GM19043 (cell line): ENCODE results near the gene FOXN4.

Source experiments
- ATAC-seq: cut with Tn5 transposase; IDR thresholded peaks from one replicate; pipeline ENCODE4 v1.9.1; 2021; ENCODE audit warnings: low read depth; ENCODE audit not compliant: unreplicated experiment

Gene FOXN4

GRCh38 chr12:109286252-109286651, 22.8 kb downstream of the FOXN4 start:
- ATAC-seq: no peak

GRCh38 chr12:109284392-109284791, 24.7 kb downstream of the FOXN4 start:
- ATAC-seq: no peak

GRCh38 chr12:109281452-109281851, 27.6 kb downstream of the FOXN4 start:
- no peak for ATAC-seq

- no peak for ATAC-seq
These were observed 29.6 kb downstream of the FOXN4 start for GRCh38 chr12:109279525-109279924.

- no peak for ATAC-seq
These were observed 30.2 kb downstream of the FOXN4 start for GRCh38 chr12:109278912-109279311.

- no peak for ATAC-seq
These were observed 31.0 kb downstream of the FOXN4 start for GRCh38 chr12:109277899-109278762.

- no peak for ATAC-seq
These were observed 31.7 kb downstream of the FOXN4 start for GRCh38 chr12:109277255-109277898.

- no peak for ATAC-seq
These were observed 32.9 kb downstream of the FOXN4 start for GRCh38 chr12:109276160-109276559.

- no peak for ATAC-seq
These were observed 33.9 kb downstream of the FOXN4 start for GRCh38 chr12:109275173-109275572.

GRCh38 chr12:109274381-109274780, 34.7 kb downstream of the FOXN4 start:
- ATAC-seq: no peak

GRCh38 chr12:109273354-109273753, 35.7 kb downstream of the FOXN4 start:
- ATAC-seq: no peak

GRCh38 chr12:109271418-109271817, 37.7 kb downstream of the FOXN4 start:
- ATAC-seq: no peak

GRCh38 chr12:109270494-109270893, 38.6 kb downstream of the FOXN4 start:
- no peak for ATAC-seq

- ATAC-seq: no peak
These were observed 39.7 kb downstream of the FOXN4 start for GRCh38 chr12:109269428-109269827.

- ATAC-seq: no peak
These were observed 40.2 kb downstream of the FOXN4 start for GRCh38 chr12:109268896-109269295.

- no peak for ATAC-seq
These were observed 41.7 kb downstream of the FOXN4 start for GRCh38 chr12:109267361-109267760.

- no peak for ATAC-seq
These were observed 42.8 kb downstream of the FOXN4 start for GRCh38 chr12:109266106-109266879.

GRCh38 chr12:109264943-109265650, 44.0 kb downstream of the FOXN4 start:
- ATAC-seq: no peak

- ATAC-seq: no peak
These were observed 44.8 kb downstream of the FOXN4 start for GRCh38 chr12:109264095-109264942.

- no peak for ATAC-seq
These were observed 45.6 kb downstream of the FOXN4 start for GRCh38 chr12:109263439-109263838.
